Measurements from ENCODE around the gene KCNH5.

KCNH5 gene

DNA sequence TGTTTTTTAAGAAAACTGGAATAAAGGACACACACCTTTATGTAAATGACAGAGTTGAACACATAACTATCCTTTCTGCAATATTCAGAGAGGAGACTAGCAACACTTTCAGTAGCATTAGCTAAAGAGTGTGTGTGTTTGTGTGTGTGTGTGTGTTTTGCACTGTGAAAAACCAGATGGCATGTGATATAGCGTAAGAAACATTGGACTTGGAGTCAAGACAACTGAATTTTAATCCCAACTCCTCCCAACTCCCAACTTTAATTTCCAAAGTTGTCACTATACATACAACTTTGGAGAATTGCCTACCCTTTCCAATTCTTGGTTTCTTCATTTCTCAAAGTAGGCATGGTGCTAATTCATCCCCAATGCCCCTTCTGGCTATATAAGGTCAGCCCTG, 347.8 kb downstream of the KCNH5 start:
- Histone ChIP-seq H3K9me3 (ENCODE audit: low read length) (no peaks in the 10 kb centered on the region), H3K36me3 (ENCODE audit: insufficient read depth, low read length) (no peaks in the 10 kb centered on the region), H3K27ac (ENCODE audit: low read depth, low read length, poor library complexity, severe bottlenecking) (no peak overlapping the region), H3K79me2 (ENCODE audit: insufficient read depth, low read length) (no peaks in the 10 kb centered on the region), H3K4me2 (ENCODE audit: low read length) (no peak overlapping the region), H4K20me1 (ENCODE audit: insufficient read depth, low read length) (no peaks in the 10 kb centered on the region), H3K4me1 (ENCODE audit: insufficient read depth, low read length, severe bottlenecking) (no peaks in the 10 kb centered on the region), H2AFZ (ENCODE audit: low read length) (no peak overlapping the region), H3K9me2 (ENCODE audit: low read depth, low read length) (no peaks in the 10 kb centered on the region), H3K4me3 (ENCODE audit: low read depth, low read length, poor library complexity, severe bottlenecking) (no peak overlapping the region), H3F3A (ENCODE audit: insufficient read depth, low read length) (no peaks in the 10 kb centered on the region), H3K27me3 (ENCODE audit: insufficient read depth, low read length) (no peaks in the 10 kb centered on the region), H3K9ac (ENCODE audit: low read length) (no peak overlapping the region)
- TF ChIP-seq, protein P1, sequence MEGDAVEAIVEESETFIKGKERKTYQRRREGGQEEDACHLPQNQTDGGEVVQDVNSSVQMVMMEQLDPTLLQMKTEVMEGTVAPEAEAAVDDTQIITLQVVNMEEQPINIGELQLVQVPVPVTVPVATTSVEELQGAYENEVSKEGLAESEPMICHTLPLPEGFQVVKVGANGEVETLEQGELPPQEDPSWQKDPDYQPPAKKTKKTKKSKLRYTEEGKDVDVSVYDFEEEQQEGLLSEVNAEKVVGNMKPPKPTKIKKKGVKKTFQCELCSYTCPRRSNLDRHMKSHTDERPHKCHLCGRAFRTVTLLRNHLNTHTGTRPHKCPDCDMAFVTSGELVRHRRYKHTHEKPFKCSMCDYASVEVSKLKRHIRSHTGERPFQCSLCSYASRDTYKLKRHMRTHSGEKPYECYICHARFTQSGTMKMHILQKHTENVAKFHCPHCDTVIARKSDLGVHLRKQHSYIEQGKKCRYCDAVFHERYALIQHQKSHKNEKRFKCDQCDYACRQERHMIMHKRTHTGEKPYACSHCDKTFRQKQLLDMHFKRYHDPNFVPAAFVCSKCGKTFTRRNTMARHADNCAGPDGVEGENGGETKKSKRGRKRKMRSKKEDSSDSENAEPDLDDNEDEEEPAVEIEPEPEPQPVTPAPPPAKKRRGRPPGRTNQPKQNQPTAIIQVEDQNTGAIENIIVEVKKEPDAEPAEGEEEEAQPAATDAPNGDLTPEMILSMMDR (IDR thresholded peaks at IDR 0.05; ENCODE audit: low read length): no peak
- TF ChIP-seq EZH2 (IDR thresholded peaks at IDR 0.05; ENCODE audit: borderline replicate concordance, low read length): no peak

DNA sequence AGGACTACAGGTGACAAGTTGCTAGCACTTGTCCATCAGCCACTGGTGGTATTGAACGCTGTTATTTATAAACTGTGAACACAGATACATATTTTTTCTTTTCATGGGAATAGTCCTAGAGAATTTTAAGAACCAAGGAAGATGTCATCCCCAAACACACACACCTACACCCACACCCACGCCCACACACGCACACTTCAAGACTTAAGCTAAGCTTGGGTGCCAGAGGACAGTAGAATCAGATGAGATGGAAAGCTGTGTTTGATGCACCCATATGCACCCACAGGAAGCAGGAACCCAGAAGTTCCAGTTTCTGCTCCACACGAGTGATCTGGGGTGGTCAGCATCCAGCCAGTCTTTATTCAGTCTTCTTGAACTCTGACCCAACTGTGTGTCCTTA, 348.3 kb downstream of the KCNH5 start:
- Histone ChIP-seq H3K9me2 (ENCODE audit: low read depth, low read length) (no peaks in the 10 kb centered on the region), H3K9ac (ENCODE audit: low read length) (no peak overlapping the region), H3K9me3 (ENCODE audit: low read length) (no peaks in the 10 kb centered on the region), H3K4me3 (ENCODE audit: low read depth, low read length, poor library complexity, severe bottlenecking) (no peak overlapping the region), H2AFZ (ENCODE audit: low read length) (no peak overlapping the region), H3K27ac (ENCODE audit: low read depth, low read length, poor library complexity, severe bottlenecking) (no peak overlapping the region), H3K36me3 (ENCODE audit: insufficient read depth, low read length) (no peaks in the 10 kb centered on the region), H4K20me1 (ENCODE audit: insufficient read depth, low read length) (no peaks in the 10 kb centered on the region), H3F3A (ENCODE audit: insufficient read depth, low read length) (no peaks in the 10 kb centered on the region), H3K4me1 (ENCODE audit: insufficient read depth, low read length, severe bottlenecking) (no peaks in the 10 kb centered on the region), H3K79me2 (ENCODE audit: insufficient read depth, low read length) (no peaks in the 10 kb centered on the region), H3K27me3 (ENCODE audit: insufficient read depth, low read length) (no peaks in the 10 kb centered on the region), H3K4me2 (ENCODE audit: low read length) (no peak overlapping the region)
- TF ChIP-seq, protein P1 (IDR thresholded peaks at IDR 0.05; ENCODE audit: low read length): no peak
- TF ChIP-seq EZH2 (IDR thresholded peaks at IDR 0.05; ENCODE audit: borderline replicate concordance, low read length): no peak

DNA sequence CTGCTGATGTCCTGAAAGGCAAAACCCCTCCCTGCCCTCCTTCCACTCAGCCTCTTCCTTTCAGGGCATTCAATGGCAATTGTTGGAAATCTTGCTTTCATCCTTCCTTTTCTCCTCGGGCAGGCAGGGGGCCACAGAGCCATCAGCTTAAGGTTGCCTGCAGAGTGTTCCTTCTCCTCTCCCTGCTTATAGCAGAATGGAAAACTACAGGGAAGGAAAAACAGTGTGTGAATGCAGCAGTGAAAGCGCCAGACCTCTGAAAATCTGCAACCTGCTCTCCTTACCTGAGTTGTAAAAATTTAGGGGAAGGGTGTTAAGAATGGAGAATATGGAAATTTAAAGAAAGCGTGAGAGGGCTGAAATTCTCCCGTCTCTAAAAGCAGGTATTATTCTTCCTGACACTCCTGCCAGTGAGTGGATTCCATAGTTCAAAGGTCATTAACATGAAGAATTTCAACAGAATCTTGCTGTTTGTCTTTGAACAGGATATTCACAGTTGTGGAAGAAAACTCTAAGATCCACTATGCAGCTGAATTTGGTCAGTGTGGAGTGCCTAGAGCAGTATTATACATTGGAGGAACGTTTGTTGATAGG, 348.8 kb downstream of the KCNH5 start:
- Histone ChIP-seq H3K36me3 (ENCODE audit: insufficient read depth, low read length) (no peaks in the 10 kb centered on the region), H3K9me2 (ENCODE audit: low read depth, low read length) (no peaks in the 10 kb centered on the region), H3K27ac (ENCODE audit: low read depth, low read length, poor library complexity, severe bottlenecking) (no peak overlapping the region), H3K4me2 (ENCODE audit: low read length) (no peak overlapping the region), H2AFZ (ENCODE audit: low read length) (no peak overlapping the region), H3K27me3 (ENCODE audit: insufficient read depth, low read length) (no peaks in the 10 kb centered on the region), H3K9me3 (ENCODE audit: low read length) (no peaks in the 10 kb centered on the region), H3F3A (ENCODE audit: insufficient read depth, low read length) (no peaks in the 10 kb centered on the region), H3K79me2 (ENCODE audit: insufficient read depth, low read length) (no peaks in the 10 kb centered on the region), H3K9ac (ENCODE audit: low read length) (no peak overlapping the region), H3K4me3 (ENCODE audit: low read depth, low read length, poor library complexity, severe bottlenecking) (no peak overlapping the region), H4K20me1 (ENCODE audit: insufficient read depth, low read length) (no peaks in the 10 kb centered on the region), H3K4me1 (ENCODE audit: insufficient read depth, low read length, severe bottlenecking) (no peaks in the 10 kb centered on the region)
- TF ChIP-seq, protein P1 (IDR thresholded peaks at IDR 0.05; ENCODE audit: low read length): no peak
- TF ChIP-seq EZH2 (IDR thresholded peaks at IDR 0.05; ENCODE audit: borderline replicate concordance, low read length): no peak
